Smooth muscle cell (in vitro differentiated cells): Measurements from ENCODE around the gene CHD3. TPM values are rescaled to one million over a fixed set of nuclear protein-coding genes. Genes with fewer than 3 reads are reported as not detected.

Experiments used
- DNase-seq: peaks from one replicate; lab custom pipeline; 2025; ENCODE audit not compliant: unreplicated experiment; lab: John Stamatoyannopoulos, UW
- H2AFZ ChIP-seq: fragments of 200-600 bp; sonication (generic); 2 replicates; pipeline ENCODE4 v1.6.0; 2016; ENCODE audit warnings: antibody characterized with exemption, low read depth, mild to moderate bottlenecking
- H3F3A ChIP-seq: fragments of 200-600 bp; sonication (generic); 2 replicates; pipeline ENCODE4 v1.6.0; 2017; ENCODE audit warnings: antibody characterized with exemption, low read depth
- H3K27ac ChIP-seq: fragments of 200-600 bp; sonication (generic); 2 replicates; pipeline ENCODE4 v1.5.1; 2016; ENCODE audit warnings: low read depth, mild to moderate bottlenecking
- H3K27me3 ChIP-seq: fragments of 200-600 bp; sonication (generic); 2 replicates; pipeline ENCODE4 v1.6.1; 2016; ENCODE audit warnings: low read depth, mild to moderate bottlenecking
- H3K36me3 ChIP-seq: fragments of 200-600 bp; sonication (generic); 2 replicates; pipeline ENCODE4 v1.5.1; 2016; ENCODE audit warnings: low read depth
- H3K4me1 ChIP-seq: fragments of 200-600 bp; sonication (generic); 2 replicates; pipeline ENCODE4 v1.5.1; 2016; ENCODE audit warnings: low read depth
- H3K4me2 ChIP-seq: fragments of 200-600 bp; sonication (generic); 2 replicates; pipeline ENCODE4 v1.6.0; 2016; ENCODE audit warnings: mild to moderate bottlenecking
- H3K4me3 ChIP-seq: fragments of 200-600 bp; sonication (generic); 2 replicates; pipeline ENCODE4 v1.5.1; 2016; ENCODE audit warnings: mild to moderate bottlenecking
- H3K79me2 ChIP-seq: fragments of 200-600 bp; sonication (generic); 2 replicates; pipeline ENCODE4 v1.6.0; 2016; ENCODE audit warnings: low read depth, mild to moderate bottlenecking
- H3K9ac ChIP-seq: fragments of 200-600 bp; sonication (generic); 2 replicates; pipeline ENCODE4 v1.6.0; 2016; ENCODE audit warnings: low read depth
- H3K9me3 ChIP-seq: fragments of 200-600 bp; sonication (generic); replicated peaks from 2 replicates; pipeline ENCODE4 v1.5.1; 2016; ENCODE audit warnings: low read depth
- H4K20me1 ChIP-seq: fragments of 200-600 bp; sonication (generic); 2 replicates; pipeline ENCODE4 v1.6.0; 2016; ENCODE audit warnings: low read depth
- CTCF ChIP-seq: fragments of 200-600 bp; sonication (generic); IDR thresholded peaks from 2 replicates; pipeline ENCODE4 v1.5.1; 2017; ENCODE audit warnings: borderline replicate concordance, mild to moderate bottlenecking, antibody characterized with exemption; ENCODE audit not compliant: insufficient read depth, poor library complexity, severe bottlenecking
- WGBS: methylation state at CpG from one replicate; pipeline ENCODE4 v1.1.7; 2016; ENCODE audit warnings: low lambda C conversion rate; 5-methylcytosine and 5-hydroxymethylcytosine counted together
- polyA plus RNA-seq: library from polyadenylated mRNA; unstranded; fragments of >200 nt; fragmentation: Nextera tagmentation; extraction: Ambion mirVana; gene quantifications from 2 replicates; pipeline ENCODE4 v1.2.1, GENCODE V29; 2016
- total RNA-seq: library from RNA; depleted of rRNA; stranded (reverse); fragments of >200 nt; gene quantifications from 2 replicates; pipeline ENCODE4 v1.2.3, GENCODE V29; 2014

The CHD3 gene
- total and polyA plus RNA-seq, 2 experiments from 2014 or later, result 16.3 to 34.9 TPM

GRCh38 chr17:7955414-7956227 is 67.0 kb downstream of the CHD3 start:
- Histone ChIP-seq H2AFZ (no peak overlapping the region), H3F3A (peaks cover 10% of the 10 kb centered on the region), H3K4me3 (no peak overlapping the region), H3K9ac (no peak overlapping the region), H3K27me3 (no peaks in the 10 kb centered on the region), H4K20me1 (no peaks in the 10 kb centered on the region), H3K36me3 (no peaks in the 10 kb centered on the region), H3K4me1 (no peaks in the 10 kb centered on the region), H3K4me2 (no peak overlapping the region), H3K9me3 (no peaks in the 10 kb centered on the region), H3K79me2 (no peaks in the 10 kb centered on the region), H3K27ac (peak overlapping the region; percentile 17)
- 64% methylated on average over 13 of the region's 13 CpGs for WGBS
- no peak for TF ChIP-seq CTCF
- no peak for DNase-seq

DNA sequence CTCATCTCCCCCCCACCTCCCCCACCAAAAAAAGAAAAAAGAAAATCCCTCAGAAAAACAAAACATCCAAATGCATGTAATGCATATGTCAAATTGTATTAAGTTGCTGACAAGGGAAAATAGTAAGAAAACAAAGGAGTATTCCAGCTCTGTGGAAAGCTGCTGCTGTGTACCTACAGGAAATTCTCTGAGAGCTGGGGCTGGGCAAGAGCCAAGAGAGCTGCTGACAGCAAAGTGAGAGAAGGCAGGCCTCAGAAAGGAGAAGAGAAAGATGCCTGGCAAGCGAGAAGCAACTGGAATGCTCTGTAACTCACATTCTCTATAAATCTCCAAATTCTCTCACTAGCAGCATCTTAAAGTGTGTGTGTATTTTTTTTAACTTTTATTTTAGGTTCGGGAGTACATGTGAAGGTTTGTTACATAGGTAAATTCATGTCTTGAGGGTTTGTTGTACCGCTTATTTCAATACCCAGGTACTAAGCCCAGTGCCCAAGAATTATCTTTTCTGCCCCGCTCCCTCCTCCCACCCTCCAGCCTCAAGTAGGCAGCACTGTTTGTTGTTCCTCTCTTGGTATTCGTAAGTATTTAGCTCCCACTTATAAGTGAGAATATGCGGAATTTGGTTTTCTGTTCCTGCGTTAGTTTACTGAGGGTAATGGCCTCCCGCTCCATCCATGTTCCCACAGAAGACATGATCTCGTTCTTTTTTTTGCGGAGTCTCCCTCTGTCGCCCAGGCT is 67.8 kb downstream of the CHD3 start:
- Histone ChIP-seq H2AFZ (no peak overlapping the region), H3K4me2 (peak overlapping the region; percentile 41), H3K9me3 (no peaks in the 10 kb centered on the region), H3K4me3 (no peak overlapping the region), H3F3A (peaks cover 10% of the 10 kb centered on the region), H3K36me3 (no peaks in the 10 kb centered on the region), H3K27me3 (no peaks in the 10 kb centered on the region), H4K20me1 (no peaks in the 10 kb centered on the region), H3K9ac (no peak overlapping the region), H3K4me1 (no peaks in the 10 kb centered on the region), H3K79me2 (no peaks in the 10 kb centered on the region), H3K27ac (peak overlapping the region; percentile 17)
- 67% methylated on average over 11 of the region's 11 CpGs for WGBS
- TF ChIP-seq CTCF, result no peak
- no peak for DNase-seq

DNA sequence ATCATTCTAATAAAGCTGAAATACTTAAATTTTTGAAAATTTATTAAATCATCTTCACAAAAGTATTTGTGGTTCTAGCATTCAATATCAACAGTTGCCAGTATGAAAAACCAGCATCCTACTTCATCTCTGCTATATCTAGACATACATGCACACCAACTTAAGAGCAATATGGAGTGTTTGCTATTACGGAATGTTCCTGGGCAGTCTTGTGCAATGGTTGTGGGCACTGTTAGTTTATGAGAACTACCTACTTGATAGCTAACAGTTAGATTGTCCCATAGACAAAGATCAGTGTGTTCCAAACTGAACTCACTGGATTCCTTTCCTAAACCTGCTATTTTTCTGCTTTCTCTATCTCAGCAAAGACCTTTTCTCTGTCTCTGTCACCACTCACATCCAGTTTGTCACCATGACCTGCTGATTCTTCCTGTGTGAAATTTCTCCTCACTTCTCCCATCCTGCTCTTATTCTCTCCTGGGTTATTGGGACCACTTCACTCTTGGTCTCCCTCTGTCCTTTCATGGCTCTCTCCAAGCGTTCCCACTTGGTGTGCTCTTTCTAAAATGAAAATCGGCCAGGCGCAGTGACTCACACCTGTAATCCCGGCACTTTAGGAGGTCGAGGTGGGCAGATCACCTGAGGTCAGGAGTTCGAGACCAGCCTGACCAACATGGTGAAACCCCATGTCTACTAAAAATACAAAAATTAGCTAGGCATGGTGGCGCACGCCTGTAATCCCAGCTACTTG is 71.1 kb downstream of the CHD3 start:
- WGBS, result 93% methylated on average over 9 of the region's 9 CpGs

More for the DNA sequence above, 71.1 kb downstream of the CHD3 start:
- H3K4me2 ChIP-seq, result no peak overlapping the region
- no peaks in the 10 kb centered on the region for H3K79me2 ChIP-seq
- H3K36me3 ChIP-seq, result no peaks in the 10 kb centered on the region
- no peak overlapping the region for H3K4me3 ChIP-seq
- H3K9me3 ChIP-seq, result no peaks in the 10 kb centered on the region
- H3K27ac ChIP-seq, result no peak overlapping the region
- no peak for TF ChIP-seq CTCF
- H3K4me1 ChIP-seq, result no peaks in the 10 kb centered on the region
- no peaks in the 10 kb centered on the region for H4K20me1 ChIP-seq
- H2AFZ ChIP-seq, result no peak overlapping the region
- no peak for DNase-seq
- H3F3A ChIP-seq, result peaks cover 10% of the 10 kb centered on the region
- no peaks in the 10 kb centered on the region for H3K27me3 ChIP-seq
- H3K9ac ChIP-seq, result no peak overlapping the region
